ENCODE measurements around the gene ATP6V1E1. TPM values are rescaled to one million over a fixed set of nuclear protein-coding genes. Genes with fewer than 3 reads are reported as not detected.
A peak's percentile ranks its signal among the peaks of the same experiment; 100 is the strongest.

ATP6V1E1 gene
- total and polyA plus RNA-seq, 9 of the 15 experiments (the other 6 are each of a cell fraction or from before 2014, with no cell fraction given), result 122 to 249 (median 179) TPM

- TF ChIP-seq AFF4 (CRISPR knock-in tag; IDR thresholded peaks at IDR 0.05), result peak; percentile 90
- TF ChIP-seq RAD21 (CRISPR knock-in tag; conservative IDR thresholded peaks at IDR 0.05 in 1 of 2, IDR thresholded peaks at IDR 0.05 in 1 of 2), result peak in 1 of 2 experiments; percentile 17; a peak in 1 of 4 replicates
- TF ChIP-seq ZNF140 (CRISPR knock-in tag; IDR thresholded peaks at IDR 0.05), result no peak
- peak; percentile 24; the same call in 1 of the 2 replicates for TF ChIP-seq ZBTB33 (CRISPR knock-in tag; IDR thresholded peaks at IDR 0.05)
- TF ChIP-seq CREB3 (tag; conservative IDR thresholded peaks at IDR 0.05; ENCODE audit: low read depth), result no peak
- TF ChIP-seq NCOA1 (IDR thresholded peaks at IDR 0.05; ENCODE audit: low read depth), result peak; percentile 76
Observed at GRCh38 chr22:17638432-17639246, 10.1 kb upstream of the ATP6V1E1 start, which contains the start of gene BCL2L13 (continued).
